ENCODE results near the gene KCNG4.

DNA sequence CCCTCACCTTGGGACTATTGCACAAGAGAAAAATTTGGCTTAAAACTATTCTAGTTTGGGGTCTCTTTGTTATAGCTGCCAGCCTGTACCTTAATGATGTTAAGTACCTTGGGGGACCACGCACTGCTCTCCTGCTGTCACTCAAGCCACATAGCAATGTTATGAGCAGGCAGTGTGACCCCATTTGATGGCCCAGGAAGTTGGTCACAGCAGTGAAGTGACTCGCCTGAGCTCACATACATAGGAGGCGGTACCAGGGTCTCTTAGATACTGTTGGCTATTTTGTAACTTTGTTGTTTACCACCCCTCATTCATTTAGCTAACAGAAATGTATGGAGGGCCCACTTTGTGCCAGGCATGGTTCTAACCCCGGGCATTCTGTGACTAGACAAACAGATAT is 16.4 kb downstream of the KCNG4 start:
- TF ChIP-seq POLR2A (IDR thresholded peaks at IDR 0.05) (no peak), EP300 (IDR thresholded peaks at IDR 0.05) (no peak)
- TF ChIP-seq, protein P1, sequence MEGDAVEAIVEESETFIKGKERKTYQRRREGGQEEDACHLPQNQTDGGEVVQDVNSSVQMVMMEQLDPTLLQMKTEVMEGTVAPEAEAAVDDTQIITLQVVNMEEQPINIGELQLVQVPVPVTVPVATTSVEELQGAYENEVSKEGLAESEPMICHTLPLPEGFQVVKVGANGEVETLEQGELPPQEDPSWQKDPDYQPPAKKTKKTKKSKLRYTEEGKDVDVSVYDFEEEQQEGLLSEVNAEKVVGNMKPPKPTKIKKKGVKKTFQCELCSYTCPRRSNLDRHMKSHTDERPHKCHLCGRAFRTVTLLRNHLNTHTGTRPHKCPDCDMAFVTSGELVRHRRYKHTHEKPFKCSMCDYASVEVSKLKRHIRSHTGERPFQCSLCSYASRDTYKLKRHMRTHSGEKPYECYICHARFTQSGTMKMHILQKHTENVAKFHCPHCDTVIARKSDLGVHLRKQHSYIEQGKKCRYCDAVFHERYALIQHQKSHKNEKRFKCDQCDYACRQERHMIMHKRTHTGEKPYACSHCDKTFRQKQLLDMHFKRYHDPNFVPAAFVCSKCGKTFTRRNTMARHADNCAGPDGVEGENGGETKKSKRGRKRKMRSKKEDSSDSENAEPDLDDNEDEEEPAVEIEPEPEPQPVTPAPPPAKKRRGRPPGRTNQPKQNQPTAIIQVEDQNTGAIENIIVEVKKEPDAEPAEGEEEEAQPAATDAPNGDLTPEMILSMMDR (IDR thresholded peaks at IDR 0.05): no peak

All from ovary (tissue), 3 donors.